Subcutaneous adipose tissue (tissue), 4 donors: Measurements from ENCODE around the gene CPE. TPM values are rescaled to one million over a fixed set of nuclear protein-coding genes. Genes with fewer than 3 reads are reported as not detected.

Experiments used
- CTCF ChIP-seq: fragments of 450-650 bp; IDR thresholded peaks from one replicate; pipeline ENCODE4 v1.5.1; 2016; ENCODE audit warnings: low read depth, mild to moderate bottlenecking, control low read depth, antibody characterized with exemption, moderate library complexity
- total RNA-seq, 4 donors: library from RNA; depleted of rRNA; stranded (reverse); fragments of >200 nt; gene quantifications; one replicate each; pipeline ENCODE4 v1.1.0, GENCODE V29; 2016

CPE gene
- total RNA-seq, 4 donors from 2014 or later = 81.0 to 122 (median 99.6) TPM

GRCh38 chr4:165368567-165368966 is 10.2 kb upstream of the CPE start:
- no peak for TF ChIP-seq CTCF

GRCh38 chr4:165369522-165369921 is 9.3 kb upstream of the CPE start:
- TF ChIP-seq CTCF = no peak

GRCh38 chr4:165370530-165370929 is 8.3 kb upstream of the CPE start:
- TF ChIP-seq CTCF = no peak

- TF ChIP-seq CTCF = no peak
Observed at GRCh38 chr4:165375465-165375864, 3.3 kb upstream of the CPE start.

- no peak for TF ChIP-seq CTCF
Observed at GRCh38 chr4:165378398-165378744, 437 bp upstream of the CPE start.

- no peak for TF ChIP-seq CTCF
Observed at GRCh38 chr4:165379678-165380064, 863 bp downstream of the CPE start.

GRCh38 chr4:165380805-165381204 is 2.0 kb downstream of the CPE start:
- TF ChIP-seq CTCF = no peak
